K562 (cell line): Measurements from ENCODE around the gene KCNK3. TPM values are rescaled to one million over a fixed set of nuclear protein-coding genes. Genes with fewer than 3 reads are reported as not detected.

Source experiments
- EP400 ChIP-seq: fragments of 450-650 bp; IDR thresholded peaks from 2 replicates; pipeline ENCODE4 v1.6.1; 2017; ENCODE audit warnings: antibody characterized with exemption, mild to moderate bottlenecking, moderate library complexity
- HSF4 ChIP-seq: fragments of 250-450 bp; sonication (Bioruptor Pico); IDR thresholded peaks from 2 replicates; pipeline ENCODE4 v2.1.2; 2022; ENCODE audit warnings: mild to moderate bottlenecking, moderate library complexity, borderline replicate concordance
- IFI16 ChIP-seq: fragments of 250-450 bp; sonication (Bioruptor Pico); IDR thresholded peaks from 2 replicates; pipeline ENCODE4 v2.1.2; 2022; ENCODE audit warnings: mild to moderate bottlenecking, inconsistent platforms
- NFIC ChIP-seq: fragments of 450-650 bp; IDR thresholded peaks from 2 replicates; pipeline ENCODE4 v1.6.1; 2017; ENCODE audit warnings: mild to moderate bottlenecking, inconsistent platforms
- PTRF ChIP-seq: fragments of 450-650 bp; IDR thresholded peaks from 2 replicates; pipeline ENCODE4 v1.6.1; 2016; ENCODE audit warnings: mild to moderate bottlenecking, missing genetic modification characterization, missing compliant biosample characterization
- RBBP5 ChIP-seq: fragments of 200-600 bp; sonication (generic); IDR thresholded peaks from 2 replicates; pipeline ENCODE4 v1.6.1; 2012; ENCODE audit warnings: borderline replicate concordance, mild to moderate bottlenecking, low read length, control low read depth, inconsistent platforms; ENCODE audit not compliant: insufficient read depth, poor library complexity, severe bottlenecking
- TAF7 ChIP-seq: fragments of 450-650 bp; IDR thresholded peaks from 2 replicates; pipeline ENCODE4 v1.6.1; 2016; ENCODE audit warnings: missing genetic modification characterization, missing compliant biosample characterization
- ZBTB17 ChIP-seq: fragments of 450-650 bp; formaldehyde crosslinking; IDR thresholded peaks from 2 replicates; pipeline ENCODE4 v1.4.0; 2020; ENCODE audit warnings: mild to moderate bottlenecking
- ZFP1 ChIP-seq: fragments of 450-650 bp; formaldehyde crosslinking; IDR thresholded peaks from 2 replicates; pipeline ENCODE4 v1.4.0; 2020; ENCODE audit warnings: mild to moderate bottlenecking, mixed read lengths
- ZNF23 ChIP-seq: fragments of 250-450 bp; sonication (Bioruptor Pico); IDR thresholded peaks from 2 replicates; pipeline ENCODE4 v1.4.0; 2020; ENCODE audit warnings: mild to moderate bottlenecking
- ZNF324 ChIP-seq: fragments of 250-450 bp; sonication (Bioruptor Pico); IDR thresholded peaks from 2 replicates; pipeline ENCODE4 v1.4.0; 2020; ENCODE audit warnings: mild to moderate bottlenecking
- ZNF551 ChIP-seq: fragments of 250-450 bp; sonication (Bioruptor Pico); IDR thresholded peaks from 2 replicates; pipeline ENCODE4 v1.5.0; 2021; ENCODE audit warnings: mild to moderate bottlenecking, moderate library complexity
- ZNF584 ChIP-seq: fragments of 200-800 bp; sonication (Bioruptor generic); IDR thresholded peaks from 2 replicates; pipeline ENCODE4 v1.6.1; 2016; ENCODE audit warnings: low read depth, mild to moderate bottlenecking, missing genetic modification characterization, missing compliant biosample characterization
- polyA plus RNA-seq, 8 experiments: library from polyadenylated mRNA; depleted of rRNA in 4 of 8; stranded (reverse) in 5 of 8; unstranded in 3 of 8; fragments of >200 nt; fragmentation: Nextera tagmentation in 2 of 8; fragmentation: Illumina TruSeq in 1 of 8; extraction: Ambion mirVana in 2 of 8; extraction: Trizol in 1 of 8; gene quantifications; 2 replicates each; pipeline versions ENCODE4 v1.2.1 to v1.2.3, GENCODE V29; 2011 to 2014; ENCODE audit warnings: inconsistent platforms in 1 of 8, missing spikeins in 1 of 8
- total RNA-seq, 7 experiments: library from RNA; depleted of rRNA in 6 of 7; stranded (reverse); fragments of >200 nt in 6 of 7; fragmentation: Illumina TruSeq in 2 of 7; extraction: Trizol in 2 of 7; gene quantifications; 2 replicates each; pipeline versions ENCODE4 v1.2.1 to v1.2.3, GENCODE V29; 2011 to 2021; ENCODE audit warnings: low replicate concordance in 1 of 7
- TF ChIP-seq, protein P1 (sequence below): fragments of 450-650 bp; conservative IDR thresholded peaks from 2 replicates; pipeline ENCODE4 v1.6.1; 2016; ENCODE audit warnings: missing genetic modification characterization, low read depth, mild to moderate bottlenecking, missing compliant biosample characterization, moderate library complexity
- TF ChIP-seq, protein P2 (sequence below): fragments of 200-800 bp; sonication (Bioruptor generic); IDR thresholded peaks from 2 replicates; pipeline ENCODE4 v1.6.1; 2017; ENCODE audit warnings: missing genetic modification characterization, missing compliant biosample characterization
- TF ChIP-seq, protein P3 (sequence below): fragments of 250-450 bp; sonication (Bioruptor Pico); IDR thresholded peaks from 2 replicates; pipeline ENCODE4 v1.5.0; 2021; ENCODE audit warnings: mild to moderate bottlenecking, moderate library complexity
- TF ChIP-seq, protein P4 (sequence below): fragments of 250-450 bp; sonication (Bioruptor Pico); IDR thresholded peaks from 2 replicates; pipeline ENCODE4 v1.5.0; 2022; ENCODE audit warnings: mild to moderate bottlenecking
- TF ChIP-seq, protein P5 (sequence below): fragments of 450-650 bp; IDR thresholded peaks from 2 replicates; pipeline ENCODE4 v1.6.1; 2016; ENCODE audit warnings: low read depth, mild to moderate bottlenecking, moderate library complexity

The KCNK3 gene
- total and polyA plus RNA-seq, 9 of the 15 experiments (the other 6 are each of a cell fraction or from before 2014, with no cell fraction given), result 0.01 to 0.20 (median 0.07) TPM; not detected in 5

DNA sequence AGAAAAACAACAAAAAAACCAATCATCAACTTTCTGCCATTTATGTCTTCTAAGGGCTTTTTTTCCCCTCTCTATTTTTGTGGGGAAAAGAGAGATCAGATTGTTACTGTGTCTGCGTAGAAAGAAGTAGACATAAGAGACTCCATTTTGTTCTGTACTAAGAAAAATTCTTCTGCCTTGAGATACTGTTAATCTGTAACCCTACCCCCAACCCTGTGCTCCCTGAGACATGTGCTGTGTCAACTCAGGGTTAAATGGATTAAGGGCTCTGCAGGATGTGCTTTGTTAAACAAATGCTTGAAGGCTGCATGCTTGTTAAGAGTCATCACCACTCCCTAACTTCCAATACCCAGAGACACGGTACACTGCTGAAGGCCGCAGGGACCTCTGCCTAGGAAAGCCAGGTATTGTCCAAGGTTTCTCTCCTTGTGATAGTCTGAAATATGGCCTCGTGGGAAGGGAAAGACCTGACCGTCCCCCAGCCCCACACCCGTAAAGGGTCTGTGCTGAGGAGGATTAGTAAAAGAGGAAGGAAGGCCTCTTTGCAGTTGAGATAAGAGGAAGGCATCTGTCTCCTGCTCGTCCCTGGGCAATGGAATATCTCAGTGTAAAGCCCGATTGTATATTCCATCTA lies 57.4 kb downstream of the KCNK3 start (continued):
- peak; percentile 68 for TF ChIP-seq ZNF324
- TF ChIP-seq, protein P1, sequence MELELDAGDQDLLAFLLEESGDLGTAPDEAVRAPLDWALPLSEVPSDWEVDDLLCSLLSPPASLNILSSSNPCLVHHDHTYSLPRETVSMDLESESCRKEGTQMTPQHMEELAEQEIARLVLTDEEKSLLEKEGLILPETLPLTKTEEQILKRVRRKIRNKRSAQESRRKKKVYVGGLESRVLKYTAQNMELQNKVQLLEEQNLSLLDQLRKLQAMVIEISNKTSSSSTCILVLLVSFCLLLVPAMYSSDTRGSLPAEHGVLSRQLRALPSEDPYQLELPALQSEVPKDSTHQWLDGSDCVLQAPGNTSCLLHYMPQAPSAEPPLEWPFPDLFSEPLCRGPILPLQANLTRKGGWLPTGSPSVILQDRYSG (tag), result peak; percentile 97
- TF ChIP-seq, protein P2, sequence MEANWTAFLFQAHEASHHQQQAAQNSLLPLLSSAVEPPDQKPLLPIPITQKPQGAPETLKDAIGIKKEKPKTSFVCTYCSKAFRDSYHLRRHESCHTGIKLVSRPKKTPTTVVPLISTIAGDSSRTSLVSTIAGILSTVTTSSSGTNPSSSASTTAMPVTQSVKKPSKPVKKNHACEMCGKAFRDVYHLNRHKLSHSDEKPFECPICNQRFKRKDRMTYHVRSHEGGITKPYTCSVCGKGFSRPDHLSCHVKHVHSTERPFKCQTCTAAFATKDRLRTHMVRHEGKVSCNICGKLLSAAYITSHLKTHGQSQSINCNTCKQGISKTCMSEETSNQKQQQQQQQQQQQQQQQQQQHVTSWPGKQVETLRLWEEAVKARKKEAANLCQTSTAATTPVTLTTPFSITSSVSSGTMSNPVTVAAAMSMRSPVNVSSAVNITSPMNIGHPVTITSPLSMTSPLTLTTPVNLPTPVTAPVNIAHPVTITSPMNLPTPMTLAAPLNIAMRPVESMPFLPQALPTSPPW (CRISPR knock-in tag), result peak; percentile 26; the same call in 1 of the 2 replicates
- TF ChIP-seq NFIC, result peak; percentile 52; the same call in 1 of the 2 replicates
- peak; percentile 85 for TF ChIP-seq IFI16 (CRISPR knock-in tag)
- peak; percentile 95 for TF ChIP-seq ZBTB17
- peak; percentile 93; the same call in 1 of the 2 replicates for TF ChIP-seq HSF4 (CRISPR knock-in tag)
- peak; percentile 81 for TF ChIP-seq TAF7 (tag)
- TF ChIP-seq ZNF551 (CRISPR knock-in tag), result peak; percentile 60; the same call in 1 of the 2 replicates
- TF ChIP-seq ZNF584, result peak; percentile 96
- TF ChIP-seq, protein P3, sequence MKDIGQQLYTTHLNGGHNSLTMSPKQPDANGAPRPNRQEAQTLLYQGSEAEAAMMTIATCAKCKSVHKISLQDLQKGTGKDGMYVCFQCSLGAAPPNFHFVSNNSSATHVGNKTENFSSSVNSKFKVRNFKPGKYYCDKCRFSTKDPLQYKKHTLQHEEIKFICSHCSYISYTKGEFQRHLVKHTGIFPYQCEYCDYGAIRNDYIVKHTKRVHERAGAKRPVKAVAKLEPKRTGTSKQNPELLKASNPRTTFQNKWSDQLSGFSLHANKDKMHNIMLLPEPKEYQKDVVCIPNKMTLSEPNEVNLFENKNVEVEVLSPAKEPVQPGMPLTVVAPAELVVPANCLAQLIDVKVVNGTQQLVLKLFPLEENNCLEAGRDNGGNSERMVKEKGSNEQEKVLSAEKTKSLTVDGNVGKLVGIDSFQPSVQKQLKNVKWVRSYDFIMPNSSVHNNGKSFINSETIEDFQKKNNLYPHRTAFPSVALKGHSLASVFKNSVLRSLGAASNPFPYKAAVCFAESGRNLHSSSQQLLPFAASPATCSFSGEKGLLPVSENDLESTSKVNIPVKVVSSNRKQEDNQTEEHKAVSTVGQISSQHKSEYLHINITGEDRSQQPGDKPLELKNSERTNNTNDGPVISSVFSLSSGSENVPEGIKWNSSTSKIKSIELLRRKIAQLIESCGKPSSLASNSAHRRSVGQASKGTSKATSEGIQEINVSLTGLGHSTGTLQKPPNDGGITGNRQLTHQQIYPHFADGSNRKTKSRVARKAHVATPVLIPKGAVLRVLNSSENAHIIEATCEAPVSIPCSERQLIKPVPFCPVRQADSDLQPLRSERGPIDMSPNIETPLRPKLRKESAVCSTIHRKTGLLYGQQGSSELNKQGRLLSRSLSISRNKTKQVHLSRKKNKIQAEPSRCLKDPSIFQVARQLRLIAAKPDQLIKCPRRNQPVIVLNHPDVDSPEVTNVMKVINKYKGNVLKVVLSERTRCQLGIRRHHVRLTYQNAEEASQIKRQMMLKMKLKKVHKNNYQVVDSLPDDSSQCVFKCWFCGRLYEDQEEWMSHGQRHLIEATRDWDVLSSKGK, result peak; percentile 79; the same call in 1 of the 2 replicates
- TF ChIP-seq ZNF23, result peak; percentile 82
- TF ChIP-seq EP400, result peak; percentile 56
- TF ChIP-seq, protein P4, sequence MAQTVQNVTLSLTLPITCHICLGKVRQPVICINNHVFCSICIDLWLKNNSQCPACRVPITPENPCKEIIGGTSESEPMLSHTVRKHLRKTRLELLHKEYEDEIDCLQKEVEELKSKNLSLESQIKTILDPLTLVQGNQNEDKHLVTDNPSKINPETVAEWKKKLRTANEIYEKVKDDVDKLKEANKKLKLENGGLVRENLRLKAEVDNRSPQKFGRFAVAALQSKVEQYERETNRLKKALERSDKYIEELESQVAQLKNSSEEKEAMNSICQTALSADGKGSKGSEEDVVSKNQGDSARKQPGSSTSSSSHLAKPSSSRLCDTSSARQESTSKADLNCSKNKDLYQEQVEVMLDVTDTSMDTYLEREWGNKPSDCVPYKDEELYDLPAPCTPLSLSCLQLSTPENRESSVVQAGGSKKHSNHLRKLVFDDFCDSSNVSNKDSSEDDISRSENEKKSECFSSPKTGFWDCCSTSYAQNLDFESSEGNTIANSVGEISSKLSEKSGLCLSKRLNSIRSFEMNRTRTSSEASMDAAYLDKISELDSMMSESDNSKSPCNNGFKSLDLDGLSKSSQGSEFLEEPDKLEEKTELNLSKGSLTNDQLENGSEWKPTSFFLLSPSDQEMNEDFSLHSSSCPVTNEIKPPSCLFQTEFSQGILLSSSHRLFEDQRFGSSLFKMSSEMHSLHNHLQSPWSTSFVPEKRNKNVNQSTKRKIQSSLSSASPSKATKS (CRISPR knock-in tag), result peak; percentile 61; the same call in 1 of the 2 replicates
- peak; percentile 69 for TF ChIP-seq ZFP1 (CRISPR knock-in tag)
- TF ChIP-seq, protein P5, sequence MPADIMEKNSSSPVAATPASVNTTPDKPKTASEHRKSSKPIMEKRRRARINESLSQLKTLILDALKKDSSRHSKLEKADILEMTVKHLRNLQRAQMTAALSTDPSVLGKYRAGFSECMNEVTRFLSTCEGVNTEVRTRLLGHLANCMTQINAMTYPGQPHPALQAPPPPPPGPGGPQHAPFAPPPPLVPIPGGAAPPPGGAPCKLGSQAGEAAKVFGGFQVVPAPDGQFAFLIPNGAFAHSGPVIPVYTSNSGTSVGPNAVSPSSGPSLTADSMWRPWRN, result peak; percentile 55; the same call in 1 of the 2 replicates
- TF ChIP-seq RBBP5, result peak; percentile 70
- peak; percentile 94 for TF ChIP-seq PTRF
